HG02852 (cell line): Measurements from ENCODE around the gene PDE1A.
"Not testable (repeated sequence)": the region's sequence is repeated elsewhere in the genome, so short reads cannot be mapped to it uniquely, and the experiment has no call there.

ENCODE experiments used
- ATAC-seq: cut with Tn5 transposase; IDR thresholded peaks from one replicate; pipeline ENCODE4 v1.9.1; 2021; ENCODE audit warnings: mild to moderate bottlenecking, moderate library complexity; ENCODE audit not compliant: unreplicated experiment

The PDE1A gene

DNA sequence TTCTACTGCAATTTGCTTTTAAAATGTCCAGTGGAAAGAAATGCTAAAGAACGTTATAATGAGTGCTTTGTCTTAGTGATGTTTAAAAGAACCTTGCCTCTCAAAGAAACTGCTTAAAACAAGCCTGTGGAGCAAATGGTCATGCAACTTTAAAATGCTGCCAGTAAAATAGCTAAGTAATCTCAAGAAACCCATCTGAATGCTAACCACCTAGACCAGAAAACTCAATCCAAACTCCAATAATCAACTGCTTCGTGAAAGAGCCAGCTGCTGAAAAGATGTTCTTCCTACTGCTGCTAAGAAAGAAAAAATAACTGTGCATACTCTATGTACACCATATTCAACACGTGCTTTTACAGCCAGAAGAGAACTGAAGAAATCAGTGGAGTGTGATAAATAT, 145.6 kb downstream of the PDE1A start:
- ATAC-seq, result no peak

DNA sequence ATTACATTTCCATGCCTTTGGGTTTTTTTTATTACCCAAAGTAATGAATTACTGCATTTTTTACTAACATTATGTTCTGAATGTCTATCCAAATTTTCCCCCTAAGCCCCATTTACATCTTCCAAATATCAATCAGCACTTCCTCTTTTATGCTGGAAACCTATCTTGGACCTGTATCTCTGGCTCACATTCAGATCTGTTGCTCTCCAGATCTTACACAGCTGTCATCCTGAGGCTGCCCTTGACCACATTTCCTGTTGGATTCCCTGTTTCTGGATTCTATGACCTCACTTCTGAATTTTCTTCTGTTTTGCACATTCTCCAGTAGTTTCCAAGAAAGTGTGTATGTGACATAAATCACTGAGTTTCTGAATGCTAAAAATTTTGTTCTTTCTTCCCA, 146.7 kb downstream of the PDE1A start:
- ATAC-seq, result no peak

- ATAC-seq, result not testable (repeated sequence)
Measured at GRCh38 chr2:182276662-182277061, 150.2 kb downstream of the PDE1A start.

DNA sequence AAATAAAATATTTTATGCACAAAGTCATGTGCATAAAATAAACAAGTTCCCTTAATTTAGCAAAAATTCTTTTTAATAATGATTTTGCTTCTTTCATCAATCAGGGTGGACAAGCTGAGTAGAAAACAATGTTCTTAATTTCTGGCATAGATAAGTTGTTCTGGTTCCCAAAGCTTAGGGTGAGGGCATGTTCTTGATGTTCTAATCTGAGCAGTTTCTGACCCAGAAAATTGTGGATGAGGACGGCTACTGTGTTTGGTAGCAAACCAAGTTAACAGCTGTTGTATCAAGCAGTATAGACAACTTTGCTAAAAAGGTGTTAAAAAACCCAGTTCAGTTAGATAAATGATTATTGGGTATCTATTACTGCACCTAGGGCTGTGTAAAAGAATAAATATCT, 158.9 kb downstream of the PDE1A start:
- ATAC-seq, result no peak

GRCh38 chr2:182266909-182267308, 159.9 kb downstream of the PDE1A start:
- ATAC-seq, result no peak

GRCh38 chr2:182265718-182266117, 161.1 kb downstream of the PDE1A start:
- ATAC-seq, result no peak

GRCh38 chr2:182261860-182262387, 164.9 kb downstream of the PDE1A start:
- ATAC-seq, result no peak

- ATAC-seq, result no peak
Measured at GRCh38 chr2:182259629-182260150, 167.1 kb downstream of the PDE1A start.

GRCh38 chr2:182252534-182252933, 174.3 kb downstream of the PDE1A start:
- ATAC-seq, result no peak

GRCh38 chr2:182248898-182249297, 177.9 kb downstream of the PDE1A start:
- no peak for ATAC-seq

- no peak for ATAC-seq
Measured at GRCh38 chr2:182248362-182248761, 178.5 kb downstream of the PDE1A start.

GRCh38 chr2:182247831-182248230, 179.0 kb downstream of the PDE1A start:
- ATAC-seq, result no peak

GRCh38 chr2:182245963-182246362, 180.9 kb downstream of the PDE1A start:
- ATAC-seq, result peak; percentile 69

GRCh38 chr2:182242609-182243008, 184.2 kb downstream of the PDE1A start:
- ATAC-seq, result no peak

DNA sequence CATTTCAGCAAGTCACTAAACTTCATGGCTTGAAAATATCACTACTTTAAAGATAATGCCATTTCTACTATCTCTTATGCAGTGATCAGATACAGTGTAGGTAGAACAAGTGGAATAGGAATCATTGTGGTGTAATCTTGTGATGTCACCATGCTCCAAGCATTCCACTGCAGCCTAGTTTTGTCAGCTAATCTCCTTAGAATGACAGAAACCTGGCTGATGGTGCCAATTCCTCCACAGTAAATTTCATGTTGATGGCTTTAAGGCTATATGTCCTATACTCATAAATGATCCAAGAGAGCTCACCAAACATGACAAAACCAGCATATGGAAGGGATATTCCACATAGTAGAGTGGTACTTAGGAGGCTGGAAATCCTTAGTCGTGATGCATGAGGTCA, 184.9 kb downstream of the PDE1A start:
- no peak for ATAC-seq

DNA sequence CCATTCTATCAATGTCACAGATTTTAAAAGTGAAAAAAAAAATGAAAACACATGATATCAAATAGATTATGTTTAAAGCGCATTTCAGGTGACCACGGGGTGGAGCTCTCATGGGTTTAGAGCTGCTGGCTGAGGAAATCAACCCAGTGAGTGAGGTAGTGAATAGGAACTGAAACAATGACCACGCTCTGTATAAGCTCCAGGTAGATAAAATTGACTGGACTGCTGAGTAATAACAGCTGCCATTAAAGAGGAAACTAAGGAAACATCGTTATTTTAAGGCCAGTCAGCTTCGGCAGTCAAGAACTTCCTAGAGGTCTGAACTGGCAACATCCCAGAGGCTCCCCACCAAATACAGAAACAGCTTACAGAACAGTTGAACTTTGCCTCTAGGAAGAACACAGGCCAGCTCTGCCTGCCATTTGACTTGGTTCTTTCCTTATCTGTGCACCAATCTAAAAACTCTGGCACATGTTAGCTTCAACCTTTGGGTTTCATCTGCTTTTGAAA, 185.9 kb downstream of the PDE1A start:
- peak; percentile 100 for ATAC-seq

- ATAC-seq, result no peak
Measured at GRCh38 chr2:182230561-182230960, 196.3 kb downstream of the PDE1A start.

GRCh38 chr2:182229297-182229696, 197.5 kb downstream of the PDE1A start:
- no peak for ATAC-seq

- ATAC-seq, result no peak
Measured at GRCh38 chr2:182228741-182229140, 198.1 kb downstream of the PDE1A start.

DNA sequence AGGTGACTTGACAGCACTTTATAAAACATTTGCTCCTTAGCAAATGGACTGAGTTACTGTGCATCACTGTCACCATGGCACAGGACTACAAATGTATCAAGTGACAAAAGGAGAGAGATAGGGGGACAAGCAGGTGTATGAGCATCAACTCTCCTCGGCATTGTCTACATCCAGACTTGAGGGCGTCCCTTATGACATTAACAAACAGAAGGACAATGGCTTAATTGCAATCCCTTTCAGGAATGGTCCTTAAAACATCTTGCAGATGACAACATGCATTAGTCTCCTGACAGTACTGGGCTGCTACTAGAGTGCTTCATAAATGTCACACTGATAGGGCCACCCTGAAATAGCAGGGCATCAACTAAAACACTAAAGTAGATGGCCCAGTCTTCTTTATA, 198.8 kb downstream of the PDE1A start:
- no peak for ATAC-seq

- ATAC-seq, result no peak
Measured at GRCh38 chr2:182226807-182227206, 200.0 kb downstream of the PDE1A start.

DNA sequence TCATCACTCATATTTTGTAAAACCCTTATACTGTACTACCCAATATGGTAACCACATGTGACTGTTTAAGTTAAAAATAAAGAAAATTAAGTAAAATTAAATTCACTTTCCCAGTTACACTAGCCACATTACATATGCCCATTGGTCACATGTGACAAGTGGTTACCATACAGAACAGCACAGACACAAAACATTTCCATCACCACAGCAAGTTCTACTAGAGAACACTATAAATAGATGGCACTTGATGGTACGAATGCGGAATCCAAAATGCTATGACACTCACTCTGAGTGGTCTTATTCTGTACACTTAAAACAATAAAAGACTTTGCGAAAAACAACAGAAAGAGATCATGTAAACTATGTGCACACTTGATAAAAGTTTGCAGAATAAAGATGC, 202.2 kb downstream of the PDE1A start:
- no peak for ATAC-seq

DNA sequence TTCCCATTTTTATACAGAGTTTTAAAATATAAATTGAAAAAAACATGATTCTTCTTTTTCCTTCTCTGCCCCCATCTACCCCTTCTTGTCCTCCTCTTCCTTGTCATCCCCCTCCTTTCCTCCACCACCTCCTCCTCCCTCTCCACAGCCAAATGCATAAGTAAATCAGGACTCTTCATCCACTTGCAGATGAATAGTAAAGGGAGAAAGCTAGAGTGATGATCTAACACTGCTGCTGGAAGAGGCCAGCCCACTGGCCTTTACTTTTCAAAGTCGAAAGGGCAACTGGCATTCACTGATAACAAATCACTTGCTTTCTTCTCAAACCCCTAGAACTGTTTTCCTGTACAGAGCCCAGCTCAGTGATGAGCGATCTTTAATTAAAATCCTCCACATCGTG, 205.8 kb downstream of the PDE1A start:
- ATAC-seq, result no peak
